K562 (cell line): ENCODE data around the gene JUNB. TPM values are rescaled to one million over a fixed set of nuclear protein-coding genes. Genes with fewer than 3 reads are reported as not detected.

Experiments used
- BCL6 ChIP-seq: fragments of 250-450 bp; sonication (Bioruptor Pico); IDR thresholded peaks from 2 replicates; pipeline ENCODE4 v1.4.0; 2020
- BCOR ChIP-seq: fragments of 450-650 bp; IDR thresholded peaks from 2 replicates; pipeline ENCODE4 v1.6.1; 2016
- CBX1 ChIP-seq: sonication (generic); IDR thresholded peaks from 2 replicates; pipeline ENCODE4 v1.6.1; 2016; ENCODE audit warnings: antibody characterized with exemption, low read depth, mild to moderate bottlenecking
- CBX3 ChIP-seq, 2 experiments: IDR thresholded peaks; 1 replicate in 1 of 2; 2 replicates in 1 of 2; pipeline ENCODE4 v1.6.1; 2012; ENCODE audit warnings: inconsistent platforms in 2 of 2, low read length in 2 of 2, borderline replicate concordance in 1 of 2, control low read depth in 1 of 2
- CREM ChIP-seq: IDR thresholded peaks from 2 replicates; pipeline ENCODE4 v1.6.1; 2014; ENCODE audit warnings: antibody characterized with exemption, low read depth
- E2F3 ChIP-seq: fragments of 250-450 bp; sonication (Bioruptor Pico); IDR thresholded peaks from 2 replicates; pipeline ENCODE4 v1.4.0; 2020; ENCODE audit warnings: mild to moderate bottlenecking
- GABPB1 ChIP-seq: sonication (generic); formaldehyde crosslinking; IDR thresholded peaks from 2 replicates; pipeline ENCODE4 v1.8.0; 2022; ENCODE audit warnings: mild to moderate bottlenecking, missing genetic modification reagents
- LEF1 ChIP-seq: fragments of 450-650 bp; IDR thresholded peaks from 2 replicates; pipeline ENCODE4 v1.6.1; 2016; ENCODE audit warnings: mild to moderate bottlenecking
- MBD2 ChIP-seq: sonication (generic); IDR thresholded peaks from 2 replicates; pipeline ENCODE4 v1.6.1; 2016; ENCODE audit warnings: low read depth, borderline replicate concordance
- NEUROD1 ChIP-seq: fragments of 150-350 bp; IDR thresholded peaks from 2 replicates; pipeline ENCODE4 v1.6.1; 2014; ENCODE audit warnings: borderline replicate concordance, low read length, low read depth; ENCODE audit not compliant: partially characterized antibody
- NR4A1 ChIP-seq, 2 experiments: fragments of 250-450 bp in 1 of 2; fragments of 450-650 bp in 1 of 2; sonication (Bioruptor Pico) in 1 of 2; IDR thresholded peaks; 2 replicates each; pipeline versions ENCODE4 v1.4.0 to v1.6.1; 2016 to 2020; ENCODE audit warnings: mild to moderate bottlenecking in 2 of 2, missing compliant biosample characterization in 1 of 2, missing genetic modification characterization in 1 of 2, moderate library complexity in 1 of 2
- PHF21A ChIP-seq: fragments of 450-650 bp; IDR thresholded peaks from 2 replicates; pipeline ENCODE4 v1.6.1; 2017; ENCODE audit warnings: low read depth, borderline replicate concordance
- SAFB ChIP-seq: fragments of 200-400 bp; formaldehyde crosslinking; IDR thresholded peaks from 2 replicates; pipeline ENCODE4 v1.6.1; 2017; ENCODE audit warnings: low read depth, low read length, borderline replicate concordance
- SNIP1 ChIP-seq: fragments of 450-650 bp; IDR thresholded peaks from 2 replicates; pipeline ENCODE4 v1.7.1; 2017; ENCODE audit warnings: low read depth, mild to moderate bottlenecking
- ZNF586 ChIP-seq: fragments of 450-650 bp; formaldehyde crosslinking; conservative IDR thresholded peaks from 2 replicates; pipeline ENCODE4 v1.4.0; 2020; ENCODE audit warnings: mild to moderate bottlenecking, moderate library complexity
- ZNF785 ChIP-seq: fragments of 250-450 bp; sonication (Bioruptor Pico); IDR thresholded peaks from 2 replicates; pipeline ENCODE4 v1.4.0; 2020; ENCODE audit warnings: mild to moderate bottlenecking
- polyA plus RNA-seq, 8 experiments: library from polyadenylated mRNA; depleted of rRNA in 4 of 8; stranded (reverse) in 5 of 8; unstranded in 3 of 8; fragments of >200 nt; fragmentation: Nextera tagmentation in 2 of 8; fragmentation: Illumina TruSeq in 1 of 8; extraction: Ambion mirVana in 2 of 8; extraction: Trizol in 1 of 8; gene quantifications; 2 replicates each; pipeline versions ENCODE4 v1.2.1 to v1.2.3, GENCODE V29; 2011 to 2014; ENCODE audit warnings: inconsistent platforms in 1 of 8, missing spikeins in 1 of 8
- total RNA-seq, 7 experiments: library from RNA; depleted of rRNA in 6 of 7; stranded (reverse); fragments of >200 nt in 6 of 7; fragmentation: Illumina TruSeq in 2 of 7; extraction: Trizol in 2 of 7; gene quantifications; 2 replicates each; pipeline versions ENCODE4 v1.2.1 to v1.2.3, GENCODE V29; 2011 to 2021; ENCODE audit warnings: low replicate concordance in 1 of 7
- TF ChIP-seq, protein P1 (sequence below), 2 experiments: IDR thresholded peaks; 2 replicates each; pipeline ENCODE4 v1.6.1; 2011; ENCODE audit warnings: borderline replicate concordance in 1 of 2, control low read depth in 1 of 2, low read depth in 1 of 2, low read length in 1 of 2, mild to moderate bottlenecking in 1 of 2, mixed read lengths in 1 of 2, moderate library complexity in 1 of 2; ENCODE audit not compliant: insufficient read depth in 1 of 2, insufficient read length in 1 of 2, poor library complexity in 1 of 2, severe bottlenecking in 1 of 2; ENCODE audit errors: extremely low read depth in 1 of 2
- TF ChIP-seq, protein P2 (sequence below): sonication (generic); formaldehyde crosslinking; IDR thresholded peaks from 2 replicates; pipeline ENCODE4 v1.8.0; 2022; ENCODE audit warnings: mild to moderate bottlenecking, missing genetic modification reagents
- TF ChIP-seq, protein P3 (sequence below): sonication (generic); formaldehyde crosslinking; IDR thresholded peaks from 2 replicates; pipeline ENCODE4 v1.8.0; 2022; ENCODE audit warnings: missing genetic modification reagents, mild to moderate bottlenecking, borderline replicate concordance

JUNB gene
- total and polyA plus RNA-seq, 9 of the 15 experiments (the other 6 are each of a cell fraction or from before 2014, with no cell fraction given), result 0.23 to 88.1 (median 13.1) TPM

DNA sequence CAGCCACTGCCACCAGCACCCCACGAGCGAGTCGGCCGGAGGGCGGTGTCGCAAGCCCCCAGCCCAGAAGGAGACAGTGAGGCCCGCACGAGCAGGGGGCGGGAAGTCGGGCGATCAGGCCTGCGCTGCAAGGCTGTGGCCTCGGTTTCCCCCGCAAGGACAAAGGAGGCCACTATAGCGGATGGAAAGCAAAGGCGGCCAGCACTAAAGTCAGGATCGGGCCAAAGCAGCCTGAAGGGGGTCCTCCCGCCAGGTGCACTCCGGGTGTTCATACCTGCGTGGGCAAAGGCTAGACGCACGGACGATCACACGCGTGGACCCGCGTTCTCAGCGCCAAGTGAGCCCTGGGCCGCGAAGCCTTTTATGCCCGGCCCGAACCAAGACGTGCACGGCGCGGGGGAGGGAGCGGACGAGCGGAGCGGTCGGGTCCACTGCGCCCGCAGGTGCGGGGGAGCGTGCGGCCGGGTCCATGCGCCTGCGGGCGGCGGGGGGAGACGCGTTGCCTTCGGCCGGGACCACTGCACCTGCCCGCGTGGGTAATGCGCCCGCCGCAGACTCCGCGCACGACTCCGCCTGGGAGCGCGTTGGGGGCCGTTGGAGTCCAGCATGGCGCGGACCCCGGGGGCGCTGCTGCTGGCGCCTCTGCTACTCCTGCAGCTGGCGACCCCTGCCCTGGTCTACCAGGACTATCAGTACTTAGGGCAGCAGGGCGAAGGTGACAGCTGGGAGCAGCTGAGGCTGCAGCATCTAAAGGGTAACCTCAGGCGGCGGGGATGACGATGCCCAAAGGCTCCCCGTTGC lies 10.4 kb downstream of the JUNB start, which contains the start of the genes PRDX2 and THSD8 (continued):
- no peak; the same call in 1 of the 2 replicates for TF ChIP-seq NR4A1 (CRISPR knock-in tag; IDR thresholded peaks at IDR 0.05)
- TF ChIP-seq NR4A1 (tag; IDR thresholded peaks at IDR 0.05), result no peak
- TF ChIP-seq SNIP1, result no peak
- no peak for TF ChIP-seq PHF21A
- no peak for TF ChIP-seq ZNF586 (CRISPR knock-in tag)
- TF ChIP-seq BCOR, result no peak
- TF ChIP-seq E2F3 (CRISPR knock-in tag), result 0 out of 2 replicates have a peak, but pooled peaks have one; percentile 42
- no peak for TF ChIP-seq ZNF785 (CRISPR knock-in tag)
- TF ChIP-seq SAFB, result peak; percentile 65; the same call in 1 of the 2 replicates
- no peak for TF ChIP-seq BCL6 (CRISPR knock-in tag)
- TF ChIP-seq MBD2, result peak; percentile 98
- no peak for TF ChIP-seq LEF1
- TF ChIP-seq CBX3 (IDR thresholded peaks at IDR 0.05; ENCODE audit: borderline replicate concordance in 1 of 2, low read length in 2 of 2), result 0 out of 3 replicates have a peak, but pooled peaks of 1 of the 2 experiments have one; percentile 7
- peak; percentile 69 for TF ChIP-seq NEUROD1
- TF ChIP-seq GABPB1, result 0 out of 2 replicates have a peak, but pooled peaks have one; percentile 63
- TF ChIP-seq, protein P1, sequence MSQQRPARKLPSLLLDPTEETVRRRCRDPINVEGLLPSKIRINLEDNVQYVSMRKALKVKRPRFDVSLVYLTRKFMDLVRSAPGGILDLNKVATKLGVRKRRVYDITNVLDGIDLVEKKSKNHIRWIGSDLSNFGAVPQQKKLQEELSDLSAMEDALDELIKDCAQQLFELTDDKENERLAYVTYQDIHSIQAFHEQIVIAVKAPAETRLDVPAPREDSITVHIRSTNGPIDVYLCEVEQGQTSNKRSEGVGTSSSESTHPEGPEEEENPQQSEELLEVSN (IDR thresholded peaks at IDR 0.05; ENCODE audit: borderline replicate concordance in 1 of 2, extremely low read depth in 1 of 2, insufficient read depth in 1 of 2, insufficient read length in 1 of 2, low read depth in 1 of 2, low read length in 1 of 2, poor library complexity in 1 of 2, severe bottlenecking in 1 of 2), result peak; percentile 73 to 79
- TF ChIP-seq CBX1, result peak; percentile 61; the same call in 1 of the 2 replicates
- peak; percentile 77; the same call in 1 of the 2 replicates for TF ChIP-seq CREM
- TF ChIP-seq, protein P2, sequence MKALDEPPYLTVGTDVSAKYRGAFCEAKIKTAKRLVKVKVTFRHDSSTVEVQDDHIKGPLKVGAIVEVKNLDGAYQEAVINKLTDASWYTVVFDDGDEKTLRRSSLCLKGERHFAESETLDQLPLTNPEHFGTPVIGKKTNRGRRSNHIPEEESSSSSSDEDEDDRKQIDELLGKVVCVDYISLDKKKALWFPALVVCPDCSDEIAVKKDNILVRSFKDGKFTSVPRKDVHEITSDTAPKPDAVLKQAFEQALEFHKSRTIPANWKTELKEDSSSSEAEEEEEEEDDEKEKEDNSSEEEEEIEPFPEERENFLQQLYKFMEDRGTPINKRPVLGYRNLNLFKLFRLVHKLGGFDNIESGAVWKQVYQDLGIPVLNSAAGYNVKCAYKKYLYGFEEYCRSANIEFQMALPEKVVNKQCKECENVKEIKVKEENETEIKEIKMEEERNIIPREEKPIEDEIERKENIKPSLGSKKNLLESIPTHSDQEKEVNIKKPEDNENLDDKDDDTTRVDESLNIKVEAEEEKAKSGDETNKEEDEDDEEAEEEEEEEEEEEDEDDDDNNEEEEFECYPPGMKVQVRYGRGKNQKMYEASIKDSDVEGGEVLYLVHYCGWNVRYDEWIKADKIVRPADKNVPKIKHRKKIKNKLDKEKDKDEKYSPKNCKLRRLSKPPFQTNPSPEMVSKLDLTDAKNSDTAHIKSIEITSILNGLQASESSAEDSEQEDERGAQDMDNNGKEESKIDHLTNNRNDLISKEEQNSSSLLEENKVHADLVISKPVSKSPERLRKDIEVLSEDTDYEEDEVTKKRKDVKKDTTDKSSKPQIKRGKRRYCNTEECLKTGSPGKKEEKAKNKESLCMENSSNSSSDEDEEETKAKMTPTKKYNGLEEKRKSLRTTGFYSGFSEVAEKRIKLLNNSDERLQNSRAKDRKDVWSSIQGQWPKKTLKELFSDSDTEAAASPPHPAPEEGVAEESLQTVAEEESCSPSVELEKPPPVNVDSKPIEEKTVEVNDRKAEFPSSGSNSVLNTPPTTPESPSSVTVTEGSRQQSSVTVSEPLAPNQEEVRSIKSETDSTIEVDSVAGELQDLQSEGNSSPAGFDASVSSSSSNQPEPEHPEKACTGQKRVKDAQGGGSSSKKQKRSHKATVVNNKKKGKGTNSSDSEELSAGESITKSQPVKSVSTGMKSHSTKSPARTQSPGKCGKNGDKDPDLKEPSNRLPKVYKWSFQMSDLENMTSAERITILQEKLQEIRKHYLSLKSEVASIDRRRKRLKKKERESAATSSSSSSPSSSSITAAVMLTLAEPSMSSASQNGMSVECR (CRISPR knock-in tag), result peak; percentile 45; the same call in 1 of the 2 replicates
- TF ChIP-seq, protein P3, sequence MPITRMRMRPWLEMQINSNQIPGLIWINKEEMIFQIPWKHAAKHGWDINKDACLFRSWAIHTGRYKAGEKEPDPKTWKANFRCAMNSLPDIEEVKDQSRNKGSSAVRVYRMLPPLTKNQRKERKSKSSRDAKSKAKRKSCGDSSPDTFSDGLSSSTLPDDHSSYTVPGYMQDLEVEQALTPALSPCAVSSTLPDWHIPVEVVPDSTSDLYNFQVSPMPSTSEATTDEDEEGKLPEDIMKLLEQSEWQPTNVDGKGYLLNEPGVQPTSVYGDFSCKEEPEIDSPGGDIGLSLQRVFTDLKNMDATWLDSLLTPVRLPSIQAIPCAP (CRISPR knock-in tag), result no peak
